Epidermal melanocyte (primary cell): ENCODE measurements around the gene SPON1.
A peak's percentile ranks its signal among the peaks of the same experiment; 100 is the strongest.
"Not testable (repeated sequence)": the region's sequence is repeated elsewhere in the genome, so short reads cannot be mapped to it uniquely, and the experiment has no call there.

Source experiments
- DNase-seq: peaks from one replicate; pipeline ENCODE4 v3.0.0; 2011; ENCODE audit warnings: low spot score; ENCODE audit not compliant: insufficient read length

The SPON1 gene

GRCh38 chr11:14240221-14240620, 277.7 kb downstream of the SPON1 start:
- DNase-seq: no peak

DNA sequence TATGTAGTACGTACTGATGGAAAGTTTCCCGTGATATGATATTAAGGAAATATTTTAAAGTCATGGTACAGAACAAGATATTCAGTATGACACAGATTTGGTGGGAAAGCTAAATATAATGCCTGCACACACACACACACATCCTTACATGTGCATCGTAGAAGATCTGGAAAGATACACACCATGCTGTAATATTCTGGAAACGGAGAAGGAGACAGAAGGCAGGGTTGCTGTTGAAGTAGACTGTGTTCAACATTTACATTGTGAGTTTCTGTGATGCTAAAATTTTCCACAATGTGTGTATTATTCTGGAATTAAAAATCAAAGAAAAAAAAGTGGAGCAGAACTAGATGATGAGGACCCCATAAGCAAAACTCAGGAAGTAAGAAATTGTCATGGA, 278.4 kb downstream of the SPON1 start:
- no peak for DNase-seq

GRCh38 chr11:14242187-14242586, 279.7 kb downstream of the SPON1 start:
- DNase-seq: no peak

- DNase-seq: no peak
Observed at GRCh38 chr11:14242733-14243132, 280.2 kb downstream of the SPON1 start.

- no peak for DNase-seq
Observed at GRCh38 chr11:14244926-14245325, 282.4 kb downstream of the SPON1 start.

DNA sequence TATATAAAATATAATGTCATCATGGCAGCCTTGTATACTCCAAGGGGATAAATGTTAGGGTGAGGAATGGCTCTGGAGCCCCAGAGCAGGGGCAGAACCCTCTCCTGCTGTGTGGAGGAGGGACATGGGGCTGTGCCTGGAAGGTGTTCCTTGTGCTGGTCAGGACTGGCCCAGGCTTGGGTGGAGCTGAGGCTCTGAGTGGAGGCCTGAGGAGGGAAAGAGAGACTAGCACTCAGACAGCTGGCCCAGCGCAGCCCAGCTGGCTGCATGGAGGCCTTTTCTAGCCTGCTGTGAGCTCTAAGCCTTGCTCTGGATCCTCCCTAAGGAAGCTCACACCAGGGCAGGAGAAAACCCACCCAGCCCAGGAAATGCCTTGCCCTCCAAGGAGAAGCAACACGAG, 282.9 kb downstream of the SPON1 start:
- no peak for DNase-seq

- no peak for DNase-seq
Observed at GRCh38 chr11:14248580-14248981, 286.1 kb downstream of the SPON1 start.

- DNase-seq: peak; percentile 40
Observed at GRCh38 chr11:14249121-14249963, 286.8 kb downstream of the SPON1 start.

- no peak for DNase-seq
Observed at GRCh38 chr11:14251754-14252153, 289.2 kb downstream of the SPON1 start.

DNA sequence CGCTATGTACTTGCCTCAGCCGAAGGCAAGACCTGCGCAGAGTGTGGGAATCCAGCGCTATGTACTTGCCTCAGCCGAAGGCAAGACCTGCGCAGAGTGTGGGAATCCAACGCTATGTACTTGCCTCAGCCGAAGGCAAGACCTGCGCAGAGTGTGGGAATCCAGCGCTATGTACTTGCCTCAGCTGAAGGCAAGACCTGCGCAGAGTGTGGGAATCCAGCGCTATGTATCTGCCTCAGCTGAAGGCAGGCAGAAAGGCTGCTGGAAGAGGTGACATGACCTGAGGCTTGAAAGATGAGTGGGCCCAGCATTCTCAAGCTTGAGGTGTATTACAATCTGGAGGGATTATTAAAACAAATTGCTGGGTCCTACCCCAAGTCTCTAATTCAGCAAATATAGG, 290.0 kb downstream of the SPON1 start:
- DNase-seq: not testable (repeated sequence)

DNA sequence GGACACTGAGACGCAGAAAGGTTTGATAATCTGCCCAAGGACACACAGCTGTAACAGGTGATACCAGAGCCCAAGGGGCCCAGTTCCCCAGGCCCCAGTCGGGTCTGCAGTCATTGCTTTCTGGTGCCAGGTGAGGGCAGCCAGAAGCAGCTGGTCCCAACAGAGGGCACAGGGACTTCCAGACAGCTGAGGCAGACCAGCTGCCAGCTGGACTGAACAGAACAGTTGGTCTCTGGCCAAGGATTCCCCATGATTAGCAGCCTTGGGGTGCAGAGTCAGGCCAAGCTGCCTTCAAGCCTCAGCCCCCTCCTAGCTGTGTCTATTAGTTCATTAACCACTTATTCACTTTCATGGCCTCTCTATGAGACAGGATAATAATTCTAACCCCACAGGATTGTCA, 290.9 kb downstream of the SPON1 start:
- no peak for DNase-seq

DNA sequence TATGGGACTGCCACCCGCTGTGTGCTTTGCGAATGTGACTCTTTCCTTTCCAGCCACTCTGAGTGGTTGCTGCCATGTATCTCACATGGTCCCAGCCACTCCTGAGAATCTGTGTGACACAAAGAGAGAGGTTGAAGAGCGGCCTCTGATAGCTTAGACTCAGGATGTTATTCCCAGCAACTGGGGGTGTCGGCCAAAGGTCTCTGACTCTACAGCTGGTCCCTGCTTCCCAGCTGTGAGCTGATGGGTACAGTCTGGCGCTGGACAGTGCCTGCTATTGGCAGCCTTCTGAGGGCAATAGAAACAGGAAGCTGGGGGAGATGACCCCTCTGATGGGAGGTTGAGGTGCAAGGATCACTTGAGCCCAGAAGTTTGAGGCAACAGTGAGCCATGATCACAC, 291.3 kb downstream of the SPON1 start:
- DNase-seq: no peak

DNA sequence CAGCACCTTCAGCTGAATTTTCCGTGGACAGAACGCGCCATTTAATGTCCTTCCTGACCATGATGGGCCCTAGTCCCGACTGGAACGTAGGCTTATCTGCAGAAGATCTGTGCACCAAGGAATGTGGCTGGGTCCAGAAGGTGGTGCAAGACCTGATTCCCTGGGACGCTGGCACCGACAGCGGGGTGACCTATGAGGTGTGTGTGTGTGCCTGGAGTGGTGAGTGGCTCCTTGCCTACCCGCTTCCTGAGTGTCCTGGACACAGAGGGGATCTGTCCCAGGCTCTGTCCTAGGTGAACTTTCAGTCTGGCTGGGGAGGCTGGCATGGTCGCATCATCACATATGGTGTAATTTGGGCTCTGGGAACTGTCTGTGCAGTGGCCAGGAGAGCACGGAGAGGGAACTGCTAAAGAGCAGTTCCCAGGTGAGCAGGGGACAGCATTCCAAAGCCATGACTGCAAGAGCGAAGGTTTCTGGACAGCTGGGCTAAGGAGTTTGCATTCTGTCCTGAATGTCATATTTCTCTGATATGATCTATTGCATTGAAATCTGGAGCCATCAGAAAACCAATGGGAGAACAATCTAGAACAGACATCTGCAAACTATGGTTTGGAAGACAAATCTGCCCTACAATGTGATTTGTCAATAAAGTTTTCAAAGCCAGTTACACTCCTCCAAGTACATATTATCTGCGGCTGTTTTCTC, 292.2 kb downstream of the SPON1 start:
- no peak for DNase-seq

DNA sequence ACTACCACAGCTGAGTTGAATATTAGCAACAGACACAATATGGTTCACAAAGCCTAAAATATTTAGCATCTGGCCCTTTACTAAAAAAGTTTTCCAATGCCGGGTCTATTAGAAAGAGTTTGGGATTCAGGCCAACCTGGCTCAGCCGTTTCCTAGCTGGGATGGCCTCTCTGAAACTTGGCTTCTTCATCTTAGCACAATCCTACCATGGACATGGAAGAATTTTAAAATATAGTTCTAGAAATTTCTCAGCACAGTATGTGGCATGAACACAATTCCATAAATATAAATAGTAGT, 292.7 kb downstream of the SPON1 start:
- no peak for DNase-seq

GRCh38 chr11:14258221-14258935, 295.9 kb downstream of the SPON1 start:
- no peak for DNase-seq

DNA sequence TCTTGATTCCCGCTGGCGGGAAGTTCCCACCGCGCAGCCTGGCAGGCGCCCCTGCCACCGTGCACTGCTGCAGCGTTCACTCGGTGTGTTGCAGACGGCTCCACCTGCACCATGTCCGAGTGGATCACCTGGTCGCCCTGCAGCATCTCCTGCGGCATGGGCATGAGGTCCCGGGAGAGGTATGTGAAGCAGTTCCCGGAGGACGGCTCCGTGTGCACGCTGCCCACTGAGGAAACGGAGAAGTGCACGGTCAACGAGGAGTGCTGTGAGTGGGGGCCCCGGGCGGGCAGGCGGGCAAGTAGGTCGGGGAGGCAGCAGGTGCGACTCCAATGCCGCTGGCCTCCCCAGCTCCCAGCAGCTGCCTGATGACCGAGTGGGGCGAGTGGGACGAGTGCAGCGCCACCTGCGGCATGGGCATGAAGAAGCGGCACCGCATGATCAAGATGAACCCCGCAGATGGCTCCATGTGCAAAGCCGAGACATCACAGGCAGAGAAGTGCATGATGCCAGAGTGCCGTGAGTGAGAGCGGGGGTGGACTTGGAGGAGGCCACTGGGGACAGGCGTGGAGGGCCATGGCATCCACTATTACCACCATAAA, 296.8 kb downstream of the SPON1 start:
- DNase-seq: no peak

DNA sequence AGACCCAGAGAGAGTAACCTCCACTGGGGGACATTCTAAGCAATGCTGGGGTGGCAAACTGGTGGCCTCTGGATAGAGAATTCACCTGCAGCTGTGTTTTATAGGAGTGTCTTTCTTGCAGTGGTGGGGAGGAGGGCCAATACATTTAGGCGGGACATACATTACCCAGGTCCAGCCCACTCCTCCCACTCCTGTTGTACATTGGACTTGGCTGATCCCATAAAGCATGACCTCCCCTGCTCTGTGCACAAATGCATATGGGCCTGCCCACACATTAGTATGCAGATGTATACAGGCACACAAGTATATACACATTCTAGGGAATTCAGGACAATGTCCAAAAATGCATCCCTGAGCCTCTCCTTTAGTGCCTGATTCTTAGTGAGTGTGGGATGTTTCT, 297.4 kb downstream of the SPON1 start:
- DNase-seq: no peak

DNA sequence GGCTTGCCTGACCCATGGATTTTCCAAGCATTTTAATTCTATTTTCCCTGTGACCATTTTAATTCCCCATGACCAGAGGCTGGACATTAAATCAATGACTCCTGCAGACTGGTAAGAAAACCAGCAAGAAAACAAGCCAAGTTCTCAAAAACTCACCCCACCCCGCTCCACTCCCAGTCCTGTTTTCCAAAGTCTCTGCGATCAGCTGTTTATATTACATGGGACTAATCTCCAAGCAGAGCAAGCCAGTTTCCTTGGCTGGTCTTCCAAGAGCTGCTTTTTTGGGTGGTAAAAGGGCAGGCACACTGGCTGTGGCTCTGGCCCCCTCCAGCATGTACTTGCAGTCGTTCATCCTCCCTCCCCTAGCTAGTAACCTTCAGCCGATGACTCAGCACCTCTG, 298.5 kb downstream of the SPON1 start:
- no peak for DNase-seq

DNA sequence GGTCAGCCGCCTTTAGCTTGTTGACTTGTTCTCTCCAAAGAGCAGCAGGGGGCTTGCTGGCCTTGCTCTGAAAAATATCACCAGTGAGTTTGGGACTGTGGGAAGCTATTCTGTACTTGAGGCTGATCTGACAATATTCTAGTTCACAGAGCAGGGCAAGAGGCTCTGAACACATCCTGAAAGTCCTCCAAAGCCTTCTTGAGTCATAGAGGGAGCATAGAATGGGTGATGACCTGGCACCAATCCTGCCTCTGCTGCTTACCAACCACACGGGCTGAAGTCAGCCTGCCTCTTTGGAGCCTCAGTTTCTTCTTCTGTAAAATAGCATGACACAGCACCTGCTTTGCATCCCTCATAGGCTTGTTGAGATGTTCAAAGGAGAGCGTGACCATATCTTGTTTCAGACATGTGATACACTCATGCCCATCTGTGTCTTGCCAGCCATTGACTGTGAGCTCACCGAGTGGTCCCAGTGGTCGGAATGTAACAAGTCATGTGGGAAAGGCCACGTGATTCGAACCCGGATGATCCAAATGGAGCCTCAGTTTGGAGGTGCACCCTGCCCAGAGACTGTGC, 299.8 kb downstream of the SPON1 start:
- no peak for DNase-seq

- no peak for DNase-seq
Observed at GRCh38 chr11:14264966-14265365, 302.4 kb downstream of the SPON1 start.

DNA sequence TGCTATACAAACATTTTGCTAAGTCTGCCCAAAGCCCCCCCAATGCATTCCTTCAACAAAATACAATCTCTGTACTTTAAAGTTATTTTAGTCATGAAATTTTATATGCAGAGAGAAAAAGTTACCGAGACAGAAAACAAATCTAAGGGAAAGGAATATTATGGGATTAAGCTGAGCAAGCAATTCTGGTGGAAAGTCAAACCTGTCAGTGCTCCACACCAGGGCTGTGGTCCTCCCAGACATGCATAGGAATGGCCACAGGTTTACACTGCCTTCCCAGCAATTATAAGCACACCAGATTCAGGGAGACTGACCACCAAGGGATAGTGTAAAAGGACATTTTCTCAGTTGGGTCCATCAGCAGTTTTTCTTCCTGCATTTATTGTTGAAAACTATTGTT, 304.1 kb downstream of the SPON1 start:
- DNase-seq: no peak
